Activated naive CD4-positive, alpha-beta T cell treated with anti-CD3 and anti-CD28 coated beads for 36 hours (primary cell): ENCODE measurements around the gene SDK2. TPM values are rescaled to one million over a fixed set of nuclear protein-coding genes. Genes with fewer than 3 reads are reported as not detected.

ENCODE experiments used
- CTCF ChIA-PET: fragments of 350-600 bp; sonication (Branson Sonifier 250); formaldehyde crosslinking; loops from one replicate; lab custom pipeline; 2021; ENCODE audit warnings: antibody characterized with exemption; lab: Charles Lee
- DNase-seq: peaks from one replicate; pipeline ENCODE4 v3.0.0-alpha.2; 2020
- H3K27ac Mint-ChIP-seq: one replicate; pipeline ENCODE4 v1.8.0; 2021; ENCODE audit warnings: mild to moderate bottlenecking, mixed read lengths
- H3K27me3 Mint-ChIP-seq: one replicate; pipeline ENCODE4 v1.8.0; 2021; ENCODE audit warnings: low read depth, mixed read lengths
- H3K36me3 Mint-ChIP-seq: one replicate; pipeline ENCODE4 v1.8.0; 2021; ENCODE audit warnings: low read depth, mixed read lengths
- H3K4me1 Mint-ChIP-seq: one replicate; pipeline ENCODE4 v1.8.0; 2021; ENCODE audit warnings: low read depth, mixed read lengths
- H3K4me3 Mint-ChIP-seq: one replicate; pipeline ENCODE4 v1.8.0; 2021; ENCODE audit warnings: mild to moderate bottlenecking, moderate library complexity, mixed read lengths
- H3K9me3 Mint-ChIP-seq: one replicate; pipeline ENCODE4 v1.8.0; 2021; ENCODE audit warnings: mixed read lengths
- intact Hi-C: fragments of 100-400 bp; cut with micrococcal nuclease; formaldehyde crosslinking; loops from one replicate; pipeline ENCODE4 v1.15.1; 2023
- total RNA-seq, 2 experiments: library from RNA; stranded (reverse); gene quantifications; one replicate each; pipeline ENCODE4 v1.2.3, GENCODE V29; 2021

Gene SDK2
- total RNA-seq, 2 experiments from 2014 or later, result 0.27 to 0.50 TPM

DNA sequence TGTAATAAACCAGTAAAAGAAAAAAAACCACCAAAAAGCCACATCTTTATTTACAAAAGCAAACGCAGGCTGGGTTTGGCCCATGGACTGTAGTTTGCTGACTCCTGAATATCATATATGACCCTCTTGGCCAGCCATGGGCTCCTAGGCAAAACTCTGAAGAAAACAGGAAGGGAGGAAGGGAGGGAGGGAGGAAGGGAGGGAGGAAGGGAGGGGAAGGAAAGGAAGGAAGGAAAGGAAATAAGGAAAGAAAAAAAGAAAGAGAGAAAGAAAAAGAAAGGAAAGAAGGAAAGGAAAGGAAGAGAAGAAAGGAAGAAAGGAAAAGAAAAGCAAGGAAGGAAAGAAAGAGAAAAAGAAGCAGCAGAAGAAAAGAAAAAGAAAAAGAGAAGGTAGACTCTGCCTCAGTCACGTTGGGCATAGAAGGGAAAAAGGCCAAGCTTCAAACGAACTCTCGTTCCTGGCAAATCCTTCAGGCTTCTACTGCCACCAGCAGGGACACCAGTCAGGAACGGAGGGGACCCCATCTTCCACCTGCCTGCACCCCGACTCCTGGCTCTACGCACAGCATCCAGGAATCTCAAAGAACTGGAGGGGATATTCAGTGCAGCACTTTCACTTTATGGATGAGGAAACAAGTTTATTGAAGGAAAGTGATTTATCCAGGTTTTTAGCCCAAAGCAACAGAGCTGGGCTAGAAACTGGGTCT, 354.5 kb downstream of the SDK2 start:
- no peaks in the 10 kb centered on the region for H3K9me3 Mint-ChIP-seq
- intact Hi-C loops, result no loop called here
- no peak for DNase-seq
- H3K27me3 Mint-ChIP-seq, result no peaks in the 10 kb centered on the region
- peaks cover 7% of the 10 kb centered on the region for H3K4me1 Mint-ChIP-seq
- CTCF ChIA-PET, result no interaction called here
- H3K27ac Mint-ChIP-seq, result no peak overlapping the region
- no peak overlapping the region for H3K4me3 Mint-ChIP-seq
- H3K36me3 Mint-ChIP-seq, result no peaks in the 10 kb centered on the region

DNA sequence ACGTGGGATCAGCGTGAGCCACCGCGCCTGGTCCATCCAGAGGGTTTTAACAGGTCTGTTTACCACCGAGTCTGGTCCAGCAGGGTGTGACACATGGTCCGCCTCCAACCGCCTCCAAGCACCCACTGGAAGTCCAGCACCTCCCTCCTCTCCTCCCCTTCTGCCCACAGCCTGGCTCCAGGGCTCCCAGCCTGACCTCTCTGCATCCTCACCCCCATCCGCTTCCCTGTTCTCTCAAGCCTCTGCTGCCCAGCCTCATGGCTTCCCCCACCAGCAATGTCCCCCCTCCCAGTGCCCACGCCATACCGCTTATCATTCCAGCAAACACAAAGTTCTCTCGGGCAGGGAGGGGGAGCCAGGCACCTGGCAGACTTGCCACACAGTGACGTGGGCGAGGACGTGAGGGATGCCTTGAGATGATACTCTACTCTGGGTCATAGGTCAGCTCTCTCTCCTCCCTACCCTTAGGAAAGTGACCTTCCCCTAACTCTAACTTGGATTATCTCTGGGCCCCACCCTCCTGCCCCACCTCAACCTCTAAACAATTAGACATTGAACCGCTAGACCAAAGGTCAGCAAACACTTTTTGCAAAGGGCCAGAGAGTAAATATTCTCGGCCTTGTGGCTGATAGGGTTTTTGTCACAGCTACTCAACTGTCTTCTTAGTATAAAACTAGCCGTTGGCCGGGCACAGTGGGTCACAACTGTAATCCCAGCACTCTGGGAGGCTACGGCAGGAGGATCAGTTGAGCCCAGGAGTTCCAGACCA, 355.5 kb downstream of the SDK2 start:
- Mint-ChIP-seq H3K27ac (no peak overlapping the region), H3K27me3 (no peaks in the 10 kb centered on the region), H3K4me1 (peaks cover 7% of the 10 kb centered on the region), H3K9me3 (no peaks in the 10 kb centered on the region), H3K4me3 (no peak overlapping the region), H3K36me3 (no peaks in the 10 kb centered on the region)
- CTCF ChIA-PET, result interaction anchor here (0.5 to 0.9 kb wide), 2 partner anchors 22 to 81 kb away, joined by 4 read pairs; no protein-coding TSS in a partner anchor
- intact Hi-C loops, result no loop called here
- DNase-seq, result no peak

DNA sequence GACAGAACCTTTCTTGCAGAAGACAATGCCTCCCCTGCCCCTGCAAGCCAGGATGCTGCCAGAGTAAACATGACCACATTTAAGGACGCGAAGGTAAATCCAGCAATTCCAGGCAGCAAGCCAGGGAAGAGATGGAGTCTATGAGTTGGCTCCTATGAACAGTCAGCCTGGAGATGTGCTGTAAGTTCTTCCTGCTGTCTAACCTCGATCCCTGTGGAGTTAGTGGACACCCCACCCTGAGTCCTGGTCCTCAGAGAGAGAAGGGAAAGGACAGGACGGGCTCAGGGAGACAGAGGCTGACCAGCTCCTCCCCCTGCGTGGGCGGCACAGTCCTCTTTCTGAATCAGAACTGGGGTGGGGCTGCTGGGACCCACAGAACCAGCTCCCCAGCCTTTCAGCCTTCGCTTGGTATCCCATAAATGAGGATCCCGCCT, 357.4 kb downstream of the SDK2 start:
- Mint-ChIP-seq H3K27ac (no peak overlapping the region), H3K36me3 (no peaks in the 10 kb centered on the region), H3K4me3 (no peak overlapping the region), H3K27me3 (no peaks in the 10 kb centered on the region), H3K4me1 (peaks cover 7% of the 10 kb centered on the region), H3K9me3 (no peaks in the 10 kb centered on the region)
- CTCF ChIA-PET, result no interaction called here
- DNase-seq, result no peak
- intact Hi-C loops, result no loop called here

DNA sequence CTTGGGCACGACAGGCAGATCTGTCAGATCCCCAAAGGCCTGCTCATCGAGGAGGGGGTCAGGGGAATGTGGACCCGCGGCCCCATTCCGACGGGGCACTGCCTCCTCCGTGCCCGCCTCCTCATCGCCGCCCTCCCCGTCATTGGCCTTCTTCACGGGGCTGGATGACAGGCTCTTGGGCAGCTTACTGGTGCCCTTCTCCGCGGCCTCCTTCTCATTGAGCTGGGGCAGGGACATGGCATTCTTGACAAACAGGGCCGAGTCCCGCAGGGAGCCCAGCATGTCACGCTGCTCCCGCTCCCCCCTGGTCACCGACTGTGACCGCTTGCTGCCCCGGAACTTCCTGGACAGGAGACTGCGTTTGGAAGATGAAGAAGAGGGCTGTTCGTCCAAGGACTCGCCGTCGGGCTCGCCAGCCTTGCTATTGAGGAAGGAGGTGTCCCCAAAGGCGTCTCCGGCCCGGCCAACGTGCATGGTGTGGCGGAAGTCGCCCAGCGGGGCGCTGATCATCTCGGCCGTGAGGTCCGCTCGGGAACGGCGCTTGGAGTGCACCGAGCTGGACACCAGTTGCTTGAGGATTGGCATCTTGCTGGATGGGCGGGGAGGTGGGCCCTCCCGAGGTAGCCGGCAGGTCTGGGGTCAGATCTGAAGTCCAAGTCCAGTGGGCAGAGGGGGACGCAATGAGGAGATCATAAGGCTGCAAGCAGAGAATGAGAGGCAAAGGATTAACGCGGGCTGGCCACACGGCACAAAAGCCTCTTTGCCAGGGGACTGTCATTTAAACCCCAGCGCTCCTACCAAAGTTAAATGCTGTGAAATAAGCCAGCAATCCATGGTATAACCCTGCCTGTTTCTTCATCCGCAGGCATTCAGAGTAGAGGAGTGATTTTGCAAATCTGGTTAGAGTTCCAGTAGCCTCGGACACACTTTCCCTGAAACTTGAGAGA, 358.1 kb downstream of the SDK2 start:
- Mint-ChIP-seq H3K9me3 (no peaks in the 10 kb centered on the region), H3K36me3 (no peaks in the 10 kb centered on the region), H3K4me1 (peaks cover 5% of the 10 kb centered on the region), H3K27me3 (no peaks in the 10 kb centered on the region), H3K27ac (no peak overlapping the region), H3K4me3 (no peak overlapping the region)
- intact Hi-C loops, result no loop called here
- DNase-seq, result no peak
- CTCF ChIA-PET, result no interaction called here

DNA sequence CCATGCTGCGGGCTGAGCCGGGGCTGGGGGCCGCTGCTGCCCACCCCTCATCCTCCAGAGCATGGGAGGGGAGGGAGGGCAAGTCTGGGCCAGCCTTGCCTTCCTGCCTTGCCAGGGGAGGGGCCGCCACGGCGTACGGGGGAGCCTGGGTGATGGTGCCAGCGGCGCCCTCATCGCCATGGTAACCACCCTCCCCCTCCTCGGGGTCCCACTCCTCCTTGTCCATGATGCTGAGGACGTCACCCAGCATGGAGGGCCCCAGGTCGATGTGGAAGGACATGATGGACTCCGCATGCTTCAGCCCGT, 358.7 kb downstream of the SDK2 start:
- Mint-ChIP-seq H3K9me3 (no peaks in the 10 kb centered on the region), H3K27ac (no peak overlapping the region), H3K27me3 (no peaks in the 10 kb centered on the region), H3K36me3 (no peaks in the 10 kb centered on the region), H3K4me1 (peaks cover 2% of the 10 kb centered on the region), H3K4me3 (no peak overlapping the region)
- no peak for DNase-seq
- intact Hi-C loops, result no loop called here
- CTCF ChIA-PET, result no interaction called here

DNA sequence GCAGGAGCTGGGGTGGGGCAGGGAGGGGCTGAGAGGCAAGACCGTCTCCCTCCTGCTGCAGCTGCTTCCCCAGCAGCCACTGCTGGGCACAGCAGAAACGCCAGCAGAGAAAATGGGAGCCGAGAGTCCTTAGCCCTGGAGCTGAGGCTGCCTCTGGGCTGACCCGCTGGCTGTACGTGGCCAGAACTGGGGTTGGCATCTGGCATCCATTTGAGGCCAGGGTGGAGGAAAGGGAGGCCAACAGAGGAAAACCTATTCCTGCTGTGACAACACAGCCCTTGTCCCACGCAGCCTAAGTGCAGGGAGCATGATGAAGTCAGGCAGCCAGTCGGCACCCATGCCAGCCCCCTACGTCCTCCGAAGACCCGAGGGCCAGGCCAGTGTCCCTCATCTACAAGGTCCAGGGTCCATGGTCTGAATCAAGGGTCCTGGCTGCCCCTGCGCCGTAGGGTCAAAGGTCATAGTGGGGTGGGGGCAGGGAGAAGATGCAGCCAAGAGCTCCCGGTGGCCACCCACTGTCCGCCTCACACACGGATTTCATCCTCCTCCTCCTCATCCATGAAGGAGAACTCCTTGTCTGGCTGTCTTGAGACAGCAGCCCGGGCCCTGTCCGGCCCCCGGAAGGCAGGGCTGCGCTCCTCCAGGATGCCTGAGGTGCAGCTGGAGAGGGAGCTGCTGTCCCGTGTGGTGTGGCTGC, 359.2 kb downstream of the SDK2 start:
- H3K4me3 Mint-ChIP-seq, result no peak overlapping the region
- H3K4me1 Mint-ChIP-seq, result no peaks in the 10 kb centered on the region
- DNase-seq, result no peak
- H3K36me3 Mint-ChIP-seq, result no peaks in the 10 kb centered on the region
- intact Hi-C loops, result no loop called here
- CTCF ChIA-PET, result no interaction called here
- H3K27me3 Mint-ChIP-seq, result no peaks in the 10 kb centered on the region
- no peak overlapping the region for H3K27ac Mint-ChIP-seq
- H3K9me3 Mint-ChIP-seq, result no peaks in the 10 kb centered on the region
